Measurements from ENCODE around the gene B3GLCT. TPM values are rescaled to one million over a fixed set of nuclear protein-coding genes. Genes with fewer than 3 reads are reported as not detected.

B3GLCT gene
- total and polyA plus RNA-seq, 5 donors = 19.8 to 45.1 (median 25.9) TPM

GRCh38 chr13:31184451-31184850 lies 15.3 kb upstream of the B3GLCT start:
- H3K9me3 ChIP-seq (ENCODE audit: control insufficient read depth, low read length) = no peaks in the 10 kb centered on the region
- no peak for DNase-seq
- ATAC-seq = no peak
- intact Hi-C loops (cut with DNase I) = no loop called here
- no peaks in the 10 kb centered on the region for H3K27me3 ChIP-seq (ENCODE audit: control insufficient read depth, insufficient read depth)
- H3K4me3 ChIP-seq (ENCODE audit: low read length) = no peak overlapping the region
- WGBS = 93% methylated on average over 6 of the region's 6 CpGs
- H3K27ac ChIP-seq (ENCODE audit: low read length) = no peak overlapping the region
- no peaks in the 10 kb centered on the region for H3K4me1 ChIP-seq (ENCODE audit: control insufficient read depth, insufficient read depth, low read length)

GRCh38 chr13:31184981-31185645 lies 14.7 kb upstream of the B3GLCT start:
- 79% methylated on average over 7 of the region's 7 CpGs for WGBS
- no peaks in the 10 kb centered on the region for H3K4me1 ChIP-seq (ENCODE audit: control insufficient read depth, insufficient read depth, low read length)
- ATAC-seq (no peak), DNase-seq (no peak)
- H3K9me3 ChIP-seq (ENCODE audit: control insufficient read depth, low read length) = no peaks in the 10 kb centered on the region
- H3K4me3 ChIP-seq (ENCODE audit: low read length) = no peak overlapping the region
- H3K27me3 ChIP-seq (ENCODE audit: control insufficient read depth, insufficient read depth) = no peaks in the 10 kb centered on the region
- intact Hi-C loops (cut with DNase I) = no loop called here
- no peak overlapping the region for H3K27ac ChIP-seq (ENCODE audit: low read length)

- 85% methylated on average over 4 of the region's 4 CpGs for WGBS
- intact Hi-C loops (cut with DNase I) = loop anchor here in 1 of 4 donors (10.0 kb wide), 1 partner anchor 233 kb away; no protein-coding TSS in a partner anchor
Measured at GRCh38 chr13:31191748-31192147, 8.0 kb upstream of the B3GLCT start.

GRCh38 chr13:31192306-31192705 lies 7.5 kb upstream of the B3GLCT start:
- Histone ChIP-seq H3K27me3 (ENCODE audit: control insufficient read depth, insufficient read depth) (no peaks in the 10 kb centered on the region), H3K4me1 (ENCODE audit: control insufficient read depth, insufficient read depth, low read length) (no peaks in the 10 kb centered on the region), H3K9me3 (ENCODE audit: control insufficient read depth, low read length) (no peaks in the 10 kb centered on the region), H3K27ac (ENCODE audit: low read length) (no peak overlapping the region), H3K4me3 (ENCODE audit: low read length) (no peak overlapping the region)
- no peak for DNase-seq
- peak in 1 of 2 donors; percentile 41 for ATAC-seq
- 83% methylated on average over 6 of the region's 6 CpGs for WGBS
- intact Hi-C loops (cut with DNase I) = loop anchor here in 1 of 4 donors (10.0 kb wide), 1 partner anchor 232 kb away; no protein-coding TSS in a partner anchor

More at GRCh38 chr13:31191748-31192147, 8.0 kb upstream of the B3GLCT start:
- Histone ChIP-seq H3K27me3 (ENCODE audit: control insufficient read depth, insufficient read depth) (no peaks in the 10 kb centered on the region), H3K27ac (ENCODE audit: low read length) (no peak overlapping the region), H3K9me3 (ENCODE audit: control insufficient read depth, low read length) (no peaks in the 10 kb centered on the region), H3K4me1 (ENCODE audit: control insufficient read depth, insufficient read depth, low read length) (no peaks in the 10 kb centered on the region), H3K4me3 (ENCODE audit: low read length) (no peak overlapping the region)
- ATAC-seq (no peak), DNase-seq (no peak)

DNA sequence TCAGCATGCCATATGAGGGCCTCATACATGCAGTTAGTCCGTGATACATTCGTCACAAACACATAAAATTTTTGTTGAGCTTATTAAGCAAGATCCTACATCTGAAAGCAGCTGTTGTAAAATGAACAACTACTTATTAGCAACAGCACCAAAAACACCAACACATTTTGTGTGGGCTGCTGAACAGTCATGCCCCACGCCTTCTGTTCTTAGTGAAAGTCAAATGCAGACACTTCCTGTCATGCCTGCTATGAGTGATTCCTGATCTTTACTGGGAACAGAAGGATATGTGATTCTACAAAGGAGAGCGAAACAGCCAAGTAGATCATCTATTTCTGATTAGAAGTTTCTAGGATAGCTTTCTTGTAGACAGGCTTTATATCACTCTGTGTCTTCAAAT lies 4.2 kb upstream of the B3GLCT start:
- no peaks in the 10 kb centered on the region for H3K27me3 ChIP-seq (ENCODE audit: control insufficient read depth, insufficient read depth)
- intact Hi-C loops (cut with DNase I) = loop anchor here in 1 of 4 donors (10.0 kb wide), 1 partner anchor 229 kb away; no protein-coding TSS in a partner anchor
- WGBS = 94% methylated on average over 4 of the region's 4 CpGs

GRCh38 chr13:31196992-31197391 lies 2.8 kb upstream of the B3GLCT start:
- Histone ChIP-seq H3K9me3 (ENCODE audit: control insufficient read depth, low read length) (no peaks in the 10 kb centered on the region), H3K27ac (ENCODE audit: low read length) (no peak overlapping the region), H3K4me3 (ENCODE audit: low read length) (no peak overlapping the region), H3K4me1 (ENCODE audit: control insufficient read depth, insufficient read depth, low read length) (no peaks in the 10 kb centered on the region), H3K27me3 (ENCODE audit: control insufficient read depth, insufficient read depth) (no peaks in the 10 kb centered on the region)
- WGBS = 94% methylated on average over 6 of the region's 6 CpGs
- DNase-seq = no peak
- ATAC-seq = no peak
- intact Hi-C loops (cut with DNase I) = loop anchor here in 1 of 4 donors (10.0 kb wide), 1 partner anchor 228 kb away; no protein-coding TSS in a partner anchor

More for the DNA sequence above, 4.2 kb upstream of the B3GLCT start:
- no peak overlapping the region for H3K4me3 ChIP-seq (ENCODE audit: low read length)
- no peak overlapping the region for H3K27ac ChIP-seq (ENCODE audit: low read length)
- DNase-seq (no peak), ATAC-seq (no peak)
- H3K4me1 ChIP-seq (ENCODE audit: control insufficient read depth, insufficient read depth, low read length) = no peaks in the 10 kb centered on the region
- H3K9me3 ChIP-seq (ENCODE audit: control insufficient read depth, low read length) = no peaks in the 10 kb centered on the region

DNA sequence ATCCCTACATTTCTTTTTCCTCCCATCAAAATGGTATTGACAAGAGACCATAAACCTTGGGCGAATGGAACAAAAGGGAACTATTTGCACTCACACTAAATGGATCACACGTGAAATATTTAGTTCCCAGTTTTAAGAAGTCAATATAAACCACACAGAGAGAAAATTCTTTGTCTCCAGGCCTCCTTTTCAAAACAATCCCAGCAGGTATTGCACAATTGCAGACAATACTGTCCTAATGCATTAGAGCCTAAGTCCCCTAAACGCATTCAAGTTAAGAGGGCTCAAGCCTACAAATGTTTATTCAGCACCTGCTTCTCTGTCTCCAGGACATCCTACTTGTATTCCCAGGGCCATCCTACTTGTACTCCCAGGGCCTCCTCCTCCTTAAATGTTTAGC lies 1.3 kb upstream of the B3GLCT start:
- Histone ChIP-seq H3K9me3 (ENCODE audit: control insufficient read depth, low read length) (no peaks in the 10 kb centered on the region), H3K27me3 (ENCODE audit: control insufficient read depth, insufficient read depth) (no peaks in the 10 kb centered on the region), H3K27ac (ENCODE audit: low read length) (no peak overlapping the region), H3K4me1 (ENCODE audit: control insufficient read depth, insufficient read depth, low read length) (no peaks in the 10 kb centered on the region), H3K4me3 (ENCODE audit: low read length) (no peak overlapping the region)
- DNase-seq (no peak), ATAC-seq (no peak)
- WGBS = 88% methylated on average over 3 of the region's 3 CpGs
- intact Hi-C loops (cut with DNase I) = loop anchor here in 1 of 4 donors (10.0 kb wide), 1 partner anchor 226 kb away; no protein-coding TSS in a partner anchor

GRCh38 chr13:31199527-31199848 lies 287 bp upstream of the B3GLCT start:
- ATAC-seq (no peak), DNase-seq (no peak)
- H3K27me3 ChIP-seq (ENCODE audit: control insufficient read depth, insufficient read depth) = no peaks in the 10 kb centered on the region
- H3K27ac ChIP-seq (ENCODE audit: low read length) = peak overlapping the region; percentile 57
- peak overlapping the region; percentile 87 for H3K4me3 ChIP-seq (ENCODE audit: low read length)
- WGBS = 10% methylated on average over 15 of the region's 15 CpGs
- no peaks in the 10 kb centered on the region for H3K9me3 ChIP-seq (ENCODE audit: control insufficient read depth, low read length)
- H3K4me1 ChIP-seq (ENCODE audit: control insufficient read depth, insufficient read depth, low read length) = peaks cover 2% of the 10 kb centered on the region
- intact Hi-C loops (cut with DNase I) = loop anchor here in 1 of 4 donors (10.0 kb wide), 1 partner anchor 225 kb away; no protein-coding TSS in a partner anchor

GRCh38 chr13:31200637-31200971 lies 829 bp downstream of the B3GLCT start:
- no peaks in the 10 kb centered on the region for H3K9me3 ChIP-seq (ENCODE audit: control insufficient read depth, low read length)
- under 1% methylated on average over 34 of the region's 34 CpGs for WGBS
- intact Hi-C loops (cut with DNase I) = no loop called here
- H3K27me3 ChIP-seq (ENCODE audit: control insufficient read depth, insufficient read depth) = no peaks in the 10 kb centered on the region
- peaks cover 4% of the 10 kb centered on the region for H3K4me1 ChIP-seq (ENCODE audit: control insufficient read depth, insufficient read depth, low read length)
- H3K4me3 ChIP-seq (ENCODE audit: low read length) = peak overlapping the region; percentile 87
- peak; percentile 59 to 63 for ATAC-seq
- peak; percentile 55 to 86 (median 85) for DNase-seq
- peak overlapping the region; percentile 97 for H3K27ac ChIP-seq (ENCODE audit: low read length)

DNA sequence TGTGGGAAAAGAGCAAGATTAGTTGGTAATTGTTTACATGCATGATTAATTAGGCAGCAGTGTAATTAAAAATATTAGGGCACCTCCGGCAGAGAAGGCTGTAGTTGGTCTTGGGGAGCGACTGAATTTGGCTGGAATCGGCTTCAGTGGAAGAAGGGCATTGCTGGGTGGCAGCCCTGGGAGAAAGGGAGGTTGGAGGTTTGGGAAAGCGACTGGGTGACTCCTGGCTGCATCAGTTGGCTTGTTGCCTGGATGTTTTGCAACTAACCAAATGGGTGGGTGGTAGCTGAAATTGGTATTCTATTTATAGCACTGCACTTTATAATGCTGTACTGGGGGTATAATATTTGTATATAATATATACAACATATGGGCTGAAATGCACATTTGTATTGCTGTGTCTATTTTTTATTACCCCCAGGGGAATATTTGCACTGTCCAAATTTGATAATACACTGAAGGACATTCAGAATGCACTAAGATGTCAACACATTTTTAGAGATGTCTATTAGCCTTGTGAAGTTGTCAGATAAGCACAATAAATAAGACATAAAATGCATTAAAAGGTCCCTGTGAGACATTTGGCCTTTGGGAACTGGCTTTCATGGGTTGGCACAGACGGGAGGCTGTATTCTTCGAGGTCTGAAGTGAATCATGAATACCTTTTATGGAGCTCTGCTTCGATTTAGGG lies 1.7 kb downstream of the B3GLCT start:
- Histone ChIP-seq H3K27ac (ENCODE audit: low read length) (peak overlapping the region; percentile 84), H3K27me3 (ENCODE audit: control insufficient read depth, insufficient read depth) (no peaks in the 10 kb centered on the region), H3K4me3 (ENCODE audit: low read length) (peak overlapping the region; percentile 87), H3K9me3 (ENCODE audit: control insufficient read depth, low read length) (no peaks in the 10 kb centered on the region), H3K4me1 (ENCODE audit: control insufficient read depth, insufficient read depth, low read length) (peaks cover 4% of the 10 kb centered on the region)
- intact Hi-C loops (cut with DNase I) = no loop called here
- peak; percentile 26 to 42 for ATAC-seq
- DNase-seq = peak; percentile 52 to 64 (median 52)
- 35% methylated on average over 7 of the region's 7 CpGs for WGBS

DNA sequence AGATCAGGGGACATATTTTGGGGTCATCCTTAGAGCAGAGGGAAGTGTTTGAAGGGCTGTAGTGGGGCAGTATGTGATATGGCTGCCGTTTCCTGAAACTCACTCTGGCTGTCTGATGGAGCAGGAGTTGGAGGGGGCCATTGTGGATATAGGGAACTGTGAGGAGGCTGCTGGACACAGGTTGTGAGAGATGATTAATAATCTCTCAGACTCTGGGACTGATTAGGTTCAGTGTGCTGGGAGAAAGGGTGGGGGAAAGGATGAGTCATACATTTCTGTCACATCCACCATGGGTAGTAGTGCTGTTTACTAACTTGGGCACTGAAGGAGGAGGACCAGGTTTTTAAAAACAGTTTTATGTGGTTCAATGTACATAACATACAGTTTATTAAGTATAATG lies 4.8 kb downstream of the B3GLCT start:
- H3K4me1 ChIP-seq (ENCODE audit: control insufficient read depth, insufficient read depth, low read length) = peaks cover 14% of the 10 kb centered on the region
- H3K27me3 ChIP-seq (ENCODE audit: control insufficient read depth, insufficient read depth) = no peaks in the 10 kb centered on the region
- no peaks in the 10 kb centered on the region for H3K9me3 ChIP-seq (ENCODE audit: control insufficient read depth, low read length)
- ATAC-seq (peak in 1 of 2 donors; percentile 27), DNase-seq (no peak)
- no peak overlapping the region for H3K4me3 ChIP-seq (ENCODE audit: low read length)
- intact Hi-C loops (cut with DNase I) = no loop called here
- peak overlapping the region; percentile 90 for H3K27ac ChIP-seq (ENCODE audit: low read length)
- WGBS = 59% methylated on average over 1 of the region's 1 CpG

Measured in right cardiac atrium (tissue), 5 donors.